SU-DHL-6 (cell line): ENCODE measurements around the gene WT1.
"Not testable (repeated sequence)": the region's sequence is repeated elsewhere in the genome, so short reads cannot be mapped to it uniquely, and the experiment has no call there.

ENCODE experiments used
- H2AFZ ChIP-seq: fragments of 200-600 bp; sonication (generic); 2 replicates; pipeline ENCODE4 v1.6.1; 2014; ENCODE audit warnings: low read depth, mild to moderate bottlenecking, moderate library complexity, mixed read lengths, antibody characterized with exemption, low read length; ENCODE audit not compliant: severe bottlenecking
- H3F3A ChIP-seq: fragments of 200-600 bp; shearing (Covaris generic); 2 replicates; pipeline ENCODE4 v1.6.0; 2016; ENCODE audit warnings: antibody characterized with exemption, mild to moderate bottlenecking; ENCODE audit not compliant: insufficient read depth
- H3K27ac ChIP-seq: fragments of 200-600 bp; sonication (generic); 2 replicates; pipeline ENCODE4 v1.5.1; 2016; ENCODE audit warnings: low read depth, mild to moderate bottlenecking, low read length, moderate library complexity, mixed read lengths
- H3K27me3 ChIP-seq: fragments of 200-600 bp; sonication (generic), shearing (Covaris generic); 2 replicates; pipeline ENCODE4 v1.6.0; 2014; ENCODE audit warnings: mild to moderate bottlenecking, low read length
- H3K36me3 ChIP-seq: fragments of 200-600 bp; sonication (generic); 2 replicates; pipeline ENCODE4 v1.6.1; 2014; ENCODE audit warnings: mild to moderate bottlenecking, low read length, mixed read lengths
- H3K4me2 ChIP-seq: fragments of 300-600, 200-600 bp; shearing (Covaris generic), sonication (generic); 2 replicates; pipeline ENCODE4 v1.6.0; 2014; ENCODE audit warnings: low read length, low read depth, mild to moderate bottlenecking; ENCODE audit not compliant: poor library complexity, severe bottlenecking
- H3K4me3 ChIP-seq: fragments of 200-600 bp; sonication (generic); 2 replicates; pipeline ENCODE4 v1.5.1; 2014; ENCODE audit warnings: antibody characterized with exemption, low read length, mild to moderate bottlenecking, mixed read lengths; ENCODE audit not compliant: insufficient read depth, poor library complexity, severe bottlenecking
- H3K79me2 ChIP-seq: fragments of 200-600 bp; sonication (generic); 2 replicates; pipeline ENCODE4 v1.6.1; 2014; ENCODE audit warnings: mild to moderate bottlenecking, low read length, moderate library complexity; ENCODE audit not compliant: insufficient read depth
- H3K9ac ChIP-seq: fragments of 200-600 bp; sonication (generic); 2 replicates; pipeline ENCODE4 v1.7.0; 2014; ENCODE audit warnings: mild to moderate bottlenecking, low read length
- H3K9me2 ChIP-seq: fragments of 200-600 bp; sonication (generic); replicated peaks from 2 replicates; pipeline ENCODE4 v1.6.1; 2014; ENCODE audit warnings: low read length; ENCODE audit not compliant: insufficient read depth
- H3K9me3 ChIP-seq: fragments of 200-600 bp; sonication (generic); 2 replicates; pipeline ENCODE4 v1.6.1; 2014; ENCODE audit warnings: low read length, mixed read lengths; ENCODE audit not compliant: insufficient read depth
- H4K20me1 ChIP-seq: fragments of 200-600 bp; sonication (generic); 2 replicates; pipeline ENCODE4 v1.6.1; 2014; ENCODE audit warnings: low read depth, mild to moderate bottlenecking, antibody characterized with exemption, low read length, moderate library complexity, mixed read lengths
- EZH2phosphoT487 ChIP-seq: fragments of 200-600 bp; sonication (generic), shearing (Covaris generic); conservative IDR thresholded peaks from 2 replicates; pipeline ENCODE4 v1.6.1; 2018; ENCODE audit warnings: mild to moderate bottlenecking, antibody characterized with exemption, low read length, moderate library complexity, mixed read lengths
- TF ChIP-seq, protein P1 (sequence below): fragments of 200-600 bp; sonication (generic); IDR thresholded peaks from one replicate; pipeline ENCODE4 v1.5.1; 2017; ENCODE audit warnings: antibody characterized with exemption, mild to moderate bottlenecking, low read length, moderate library complexity; ENCODE audit not compliant: insufficient read depth, poor library complexity, severe bottlenecking

WT1 gene

DNA sequence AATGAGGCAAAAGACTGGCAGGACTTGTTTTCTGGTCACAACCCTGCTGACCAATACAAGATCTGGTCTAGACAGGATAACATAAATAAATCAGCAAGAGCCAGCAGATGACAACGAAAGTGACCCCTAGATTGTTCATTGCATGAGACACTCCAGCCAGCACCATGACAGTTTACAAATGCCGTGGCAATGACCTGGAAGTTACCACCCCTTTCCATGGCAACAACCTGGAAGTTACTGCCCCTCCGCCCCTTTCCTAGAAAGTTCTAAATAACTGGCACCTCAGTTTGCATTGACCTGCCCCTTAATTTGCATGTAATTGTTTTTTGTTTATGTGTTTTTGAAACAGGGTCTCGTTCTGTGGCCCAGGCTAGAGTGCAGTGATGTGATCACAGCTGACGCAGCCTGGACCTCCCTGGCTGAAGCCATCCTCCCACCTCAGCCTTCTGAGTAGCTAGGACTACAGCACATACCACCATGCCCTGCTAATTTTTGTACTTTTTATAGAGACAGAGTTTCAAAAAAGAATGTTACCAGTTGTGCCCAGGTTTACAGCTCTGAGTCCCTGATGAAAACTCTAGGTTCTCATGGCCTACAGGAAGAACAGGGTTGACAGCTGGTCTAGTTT, 38.1 kb upstream of the WT1 start:
- Histone ChIP-seq H3K27ac (no peak overlapping the region), H3F3A (no peaks in the 10 kb centered on the region), H2AFZ (no peak overlapping the region), H3K4me2 (no peak overlapping the region), H4K20me1 (no peaks in the 10 kb centered on the region), H3K36me3 (no peaks in the 10 kb centered on the region), H3K9ac (no peak overlapping the region), H3K79me2 (no peaks in the 10 kb centered on the region), H3K27me3 (no peaks in the 10 kb centered on the region), H3K9me2 (no peaks in the 10 kb centered on the region), H3K4me3 (no peak overlapping the region), H3K9me3 (no peaks in the 10 kb centered on the region)
- TF ChIP-seq, protein P1, sequence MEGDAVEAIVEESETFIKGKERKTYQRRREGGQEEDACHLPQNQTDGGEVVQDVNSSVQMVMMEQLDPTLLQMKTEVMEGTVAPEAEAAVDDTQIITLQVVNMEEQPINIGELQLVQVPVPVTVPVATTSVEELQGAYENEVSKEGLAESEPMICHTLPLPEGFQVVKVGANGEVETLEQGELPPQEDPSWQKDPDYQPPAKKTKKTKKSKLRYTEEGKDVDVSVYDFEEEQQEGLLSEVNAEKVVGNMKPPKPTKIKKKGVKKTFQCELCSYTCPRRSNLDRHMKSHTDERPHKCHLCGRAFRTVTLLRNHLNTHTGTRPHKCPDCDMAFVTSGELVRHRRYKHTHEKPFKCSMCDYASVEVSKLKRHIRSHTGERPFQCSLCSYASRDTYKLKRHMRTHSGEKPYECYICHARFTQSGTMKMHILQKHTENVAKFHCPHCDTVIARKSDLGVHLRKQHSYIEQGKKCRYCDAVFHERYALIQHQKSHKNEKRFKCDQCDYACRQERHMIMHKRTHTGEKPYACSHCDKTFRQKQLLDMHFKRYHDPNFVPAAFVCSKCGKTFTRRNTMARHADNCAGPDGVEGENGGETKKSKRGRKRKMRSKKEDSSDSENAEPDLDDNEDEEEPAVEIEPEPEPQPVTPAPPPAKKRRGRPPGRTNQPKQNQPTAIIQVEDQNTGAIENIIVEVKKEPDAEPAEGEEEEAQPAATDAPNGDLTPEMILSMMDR, result no peak
- no peak for TF ChIP-seq EZH2phosphoT487

DNA sequence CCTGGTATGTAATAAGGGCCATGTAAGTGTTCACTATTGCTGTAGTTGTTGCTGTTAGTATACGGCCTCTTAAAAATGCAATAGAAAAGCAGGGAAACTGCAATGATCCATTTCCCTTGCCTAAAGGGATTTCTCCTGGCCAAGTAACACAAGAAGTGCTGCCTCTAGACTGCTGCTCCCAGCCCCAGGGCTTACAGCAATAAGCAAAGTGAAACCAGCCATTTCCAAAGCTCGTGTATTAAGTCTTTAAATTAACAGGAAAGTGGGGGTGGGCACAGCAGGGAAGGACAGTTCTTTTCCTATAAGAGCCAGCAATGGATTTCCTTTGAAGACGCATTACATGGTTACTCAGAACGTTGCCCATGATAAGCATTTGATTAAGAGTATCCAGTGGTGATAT, 36.9 kb upstream of the WT1 start:
- no peaks in the 10 kb centered on the region for H3K27me3 ChIP-seq
- TF ChIP-seq EZH2phosphoT487, result no peak
- TF ChIP-seq, protein P1, result no peak
- H3K27ac ChIP-seq, result no peak overlapping the region
- H3F3A ChIP-seq, result no peaks in the 10 kb centered on the region
- H3K36me3 ChIP-seq, result no peaks in the 10 kb centered on the region
- no peak overlapping the region for H2AFZ ChIP-seq
- no peaks in the 10 kb centered on the region for H4K20me1 ChIP-seq
- H3K9ac ChIP-seq, result no peak overlapping the region
- H3K79me2 ChIP-seq, result no peaks in the 10 kb centered on the region
- H3K9me3 ChIP-seq, result no peaks in the 10 kb centered on the region
- H3K9me2 ChIP-seq, result no peaks in the 10 kb centered on the region
- H3K4me2 ChIP-seq, result no peak overlapping the region
- no peak overlapping the region for H3K4me3 ChIP-seq

DNA sequence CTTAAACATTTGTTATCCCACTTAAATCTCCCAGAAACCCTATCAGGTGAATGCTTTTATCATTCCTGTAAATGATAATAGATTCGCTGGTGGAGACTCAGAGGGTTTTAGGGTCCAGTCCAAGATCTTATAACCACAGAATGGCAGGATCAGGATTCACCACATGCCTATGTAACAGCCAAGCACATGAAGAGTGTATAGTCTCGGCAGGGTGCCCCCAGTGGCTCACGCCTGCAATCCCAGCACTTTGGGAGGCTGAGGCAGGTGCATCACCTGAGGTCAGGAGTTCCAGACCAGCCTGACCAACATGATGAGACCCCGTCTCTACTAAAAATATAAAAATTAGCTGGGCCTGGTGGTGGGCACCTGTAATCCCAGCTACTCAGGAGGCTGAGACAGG, 36.2 kb upstream of the WT1 start:
- H3K9me3 ChIP-seq, H3F3A ChIP-seq, H3K4me3 ChIP-seq, H4K20me1 ChIP-seq, H3K27ac ChIP-seq, H3K27me3 ChIP-seq, H3K4me2 ChIP-seq, H3K9me2 ChIP-seq, H3K9ac ChIP-seq, H3K36me3 ChIP-seq, H2AFZ ChIP-seq, H3K79me2 ChIP-seq: not testable (repeated sequence)

DNA sequence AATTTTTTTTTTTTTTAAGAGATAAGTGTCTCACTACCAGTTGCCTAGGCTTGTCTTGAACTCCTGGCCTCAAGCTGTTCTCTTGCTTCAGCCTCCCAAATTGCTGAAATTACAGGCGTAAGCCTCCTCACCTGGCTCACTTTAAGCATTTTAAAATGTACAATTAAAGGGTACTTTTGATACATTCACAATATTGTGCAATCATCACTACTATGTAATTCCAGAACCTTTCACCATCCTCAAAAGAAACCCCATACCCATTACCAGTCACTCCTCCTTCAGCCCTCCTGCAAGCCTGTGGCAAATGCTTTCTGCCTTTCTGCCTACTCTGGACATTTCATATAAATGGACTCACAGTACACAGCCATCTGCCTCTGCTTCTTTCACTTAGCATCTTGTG, 34.5 kb upstream of the WT1 start:
- Histone ChIP-seq H3K27ac (no peak overlapping the region), H3K9me3 (no peaks in the 10 kb centered on the region), H3K36me3 (no peaks in the 10 kb centered on the region), H3K27me3 (no peaks in the 10 kb centered on the region), H2AFZ (no peak overlapping the region), H3K79me2 (no peaks in the 10 kb centered on the region), H3K4me2 (no peak overlapping the region), H3K9ac (no peak overlapping the region), H3F3A (no peaks in the 10 kb centered on the region), H3K9me2 (no peaks in the 10 kb centered on the region), H3K4me3 (no peak overlapping the region), H4K20me1 (no peaks in the 10 kb centered on the region)
- TF ChIP-seq EZH2phosphoT487, result no peak
- TF ChIP-seq, protein P1, result no peak
